ENCODE results near the gene TEX14. TPM values are rescaled to one million over a fixed set of nuclear protein-coding genes. Genes with fewer than 3 reads are reported as not detected.

TEX14 gene
- total RNA-seq, 1 donor from 2014 or later, result 0.07 TPM

DNA sequence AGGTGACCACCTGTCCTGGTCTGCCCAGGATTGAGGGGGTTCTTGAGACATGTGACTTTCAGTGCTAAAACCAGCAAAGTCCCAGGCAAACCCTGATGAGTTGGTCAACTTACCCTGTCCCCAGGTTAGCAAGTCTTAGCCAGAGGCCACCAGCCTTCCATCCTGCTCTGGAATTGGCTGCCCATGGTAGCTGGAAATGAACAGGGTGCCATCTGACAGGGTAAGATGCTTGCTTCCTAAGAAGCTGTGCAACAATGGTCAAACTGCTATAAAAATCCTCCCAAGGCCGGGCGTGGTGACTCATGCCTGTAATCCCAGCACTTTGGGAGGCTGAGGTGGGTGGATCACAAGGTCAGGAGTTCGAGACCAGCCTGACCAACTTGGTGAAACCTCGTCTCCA is 154.6 kb downstream of the TEX14 start:
- Mint-ChIP-seq H3K27me3 (peaks cover 32% of the 10 kb centered on the region), H3K4me3 (no peak overlapping the region), H3K9me3 (no peaks in the 10 kb centered on the region), H3K4me1 (peaks cover 1% of the 10 kb centered on the region), H3K27ac (no peak overlapping the region), H3K36me3 (ENCODE audit: low read depth) (no peaks in the 10 kb centered on the region)
- peak; percentile 47 for DNase-seq
- intact Hi-C loops (cut with micrococcal nuclease), result no loop called here

DNA sequence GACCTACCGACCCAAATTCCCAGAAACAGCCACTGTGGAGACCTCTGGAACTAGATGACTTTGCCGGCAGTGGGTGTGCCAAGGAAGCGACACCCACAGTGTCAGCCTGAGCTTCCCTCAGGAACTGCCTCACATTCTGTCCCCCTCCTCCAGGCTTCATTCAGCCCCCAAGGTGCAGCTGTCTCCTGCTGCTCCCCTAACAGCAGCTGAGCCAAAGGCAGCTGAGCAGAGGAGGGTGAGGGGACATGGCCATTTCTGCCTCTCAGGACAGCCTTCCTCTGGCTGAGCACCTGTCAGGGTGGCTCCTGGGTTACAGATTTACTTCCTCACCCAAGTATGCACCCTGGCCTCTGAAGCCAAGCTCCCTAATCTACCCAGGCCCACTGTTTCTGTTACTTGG is 155.3 kb downstream of the TEX14 start:
- Mint-ChIP-seq H3K9me3 (no peaks in the 10 kb centered on the region), H3K27ac (no peak overlapping the region), H3K4me3 (no peak overlapping the region), H3K36me3 (ENCODE audit: low read depth) (no peaks in the 10 kb centered on the region), H3K4me1 (peaks cover 3% of the 10 kb centered on the region), H3K27me3 (peaks cover 34% of the 10 kb centered on the region)
- intact Hi-C loops (cut with micrococcal nuclease), result no loop called here
- DNase-seq, result peak; percentile 47

DNA sequence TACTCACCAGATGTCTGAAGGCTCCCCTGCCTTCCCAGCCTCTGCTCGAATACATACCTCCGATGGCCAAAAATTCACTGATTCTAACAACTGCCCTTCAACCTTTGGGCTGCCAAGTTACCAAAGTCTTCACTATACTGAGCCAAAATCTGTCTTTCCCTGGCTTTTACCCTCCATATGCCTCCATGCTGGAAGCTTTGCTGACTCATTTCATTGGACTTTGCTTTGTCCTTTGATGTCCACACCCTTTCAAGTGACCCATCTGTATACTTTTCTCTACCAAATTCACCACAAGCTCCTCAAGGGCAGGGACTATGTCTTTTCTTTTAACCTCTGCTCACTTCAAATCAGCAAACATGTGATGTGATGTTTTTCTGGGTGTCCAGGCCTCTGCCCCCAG is 156.4 kb downstream of the TEX14 start:
- H3K4me1 Mint-ChIP-seq, result peaks cover 3% of the 10 kb centered on the region
- no peaks in the 10 kb centered on the region for H3K9me3 Mint-ChIP-seq
- peaks cover 38% of the 10 kb centered on the region for H3K27me3 Mint-ChIP-seq
- H3K4me3 Mint-ChIP-seq, result no peak overlapping the region
- intact Hi-C loops (cut with micrococcal nuclease), result no loop called here
- no peak for DNase-seq
- no peaks in the 10 kb centered on the region for H3K36me3 Mint-ChIP-seq (ENCODE audit: low read depth)
- H3K27ac Mint-ChIP-seq, result no peak overlapping the region

DNA sequence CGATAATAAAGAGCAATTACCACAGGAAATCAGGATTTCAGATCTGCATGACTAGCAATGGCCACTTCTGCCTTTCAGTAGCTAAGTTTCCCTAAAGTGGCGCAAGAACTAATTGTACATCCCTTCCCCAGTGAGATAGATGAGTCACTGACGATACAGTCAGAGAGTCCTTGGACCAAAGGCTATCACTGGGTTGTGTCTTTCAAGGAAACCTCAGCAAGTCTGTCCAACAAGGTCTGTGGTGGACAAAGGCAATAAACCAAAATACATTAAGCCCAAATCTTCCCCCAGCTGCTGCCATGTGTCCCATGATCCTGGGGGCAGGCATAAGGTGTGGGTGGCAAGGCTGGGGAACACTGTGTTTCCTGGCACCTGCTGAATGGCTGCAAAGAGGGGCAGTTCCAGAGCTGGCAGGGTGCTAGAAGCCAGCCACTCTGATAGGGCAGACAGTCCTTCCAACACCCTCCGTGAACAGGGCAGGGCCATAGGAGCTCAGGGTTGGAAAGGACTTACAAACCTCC is 156.9 kb downstream of the TEX14 start:
- Mint-ChIP-seq H3K9me3 (no peaks in the 10 kb centered on the region), H3K36me3 (ENCODE audit: low read depth) (no peaks in the 10 kb centered on the region), H3K27ac (no peak overlapping the region), H3K4me3 (no peak overlapping the region), H3K4me1 (peaks cover 3% of the 10 kb centered on the region), H3K27me3 (peaks cover 39% of the 10 kb centered on the region)
- no peak for DNase-seq
- intact Hi-C loops (cut with micrococcal nuclease), result no loop called here

DNA sequence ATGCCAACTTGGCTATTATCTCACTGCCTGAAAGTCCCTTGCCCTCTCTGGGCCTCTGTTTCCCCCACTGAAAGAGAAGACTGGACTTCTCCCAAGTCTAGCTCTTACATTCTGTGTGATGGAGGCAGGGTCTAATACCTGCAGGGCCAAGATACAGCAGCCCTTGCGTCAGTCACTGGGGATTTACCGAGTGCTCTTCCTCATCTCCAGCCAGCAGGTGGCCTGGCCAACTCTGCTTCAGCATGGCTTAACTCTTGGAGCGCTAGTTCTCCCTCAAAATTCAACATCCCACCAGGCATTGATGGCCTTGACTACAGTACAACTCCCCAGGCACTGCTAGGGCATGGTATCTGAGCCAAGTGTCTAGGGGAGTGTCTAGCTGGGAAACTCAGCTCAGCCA is 157.5 kb downstream of the TEX14 start:
- Mint-ChIP-seq H3K4me1 (peaks cover 3% of the 10 kb centered on the region), H3K9me3 (no peaks in the 10 kb centered on the region), H3K27ac (no peak overlapping the region), H3K27me3 (peaks cover 43% of the 10 kb centered on the region), H3K4me3 (no peak overlapping the region), H3K36me3 (ENCODE audit: low read depth) (no peaks in the 10 kb centered on the region)
- DNase-seq, result no peak
- intact Hi-C loops (cut with micrococcal nuclease), result no loop called here

DNA sequence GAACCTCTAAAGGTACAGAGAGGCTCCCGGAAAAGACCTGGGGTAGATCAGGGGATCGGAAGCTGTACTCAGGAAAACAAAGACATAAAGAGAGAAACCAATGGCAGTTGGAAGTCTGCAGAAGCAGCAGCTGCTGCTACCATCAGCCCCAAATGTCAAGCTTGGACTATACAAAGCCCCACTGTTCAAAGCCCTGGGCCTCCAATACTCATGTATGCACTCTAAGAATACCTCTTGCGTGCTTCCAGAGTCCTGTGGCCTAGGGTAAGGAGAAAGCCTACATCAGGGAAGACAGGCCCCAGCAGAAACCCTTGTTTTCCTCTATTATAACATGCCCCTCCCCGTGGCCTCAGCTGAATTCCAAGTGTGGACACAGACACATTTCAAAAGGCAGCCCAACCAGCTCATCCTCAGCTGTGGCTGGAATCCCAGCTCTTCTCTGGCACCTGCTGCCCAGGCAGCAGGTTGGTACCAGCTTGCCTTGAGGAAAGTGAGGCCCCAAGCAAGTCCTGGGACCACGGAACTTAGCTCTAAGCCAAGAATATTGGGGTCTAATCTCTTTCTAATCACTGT is 158.1 kb downstream of the TEX14 start:
- peaks cover 44% of the 10 kb centered on the region for H3K27me3 Mint-ChIP-seq

DNA sequence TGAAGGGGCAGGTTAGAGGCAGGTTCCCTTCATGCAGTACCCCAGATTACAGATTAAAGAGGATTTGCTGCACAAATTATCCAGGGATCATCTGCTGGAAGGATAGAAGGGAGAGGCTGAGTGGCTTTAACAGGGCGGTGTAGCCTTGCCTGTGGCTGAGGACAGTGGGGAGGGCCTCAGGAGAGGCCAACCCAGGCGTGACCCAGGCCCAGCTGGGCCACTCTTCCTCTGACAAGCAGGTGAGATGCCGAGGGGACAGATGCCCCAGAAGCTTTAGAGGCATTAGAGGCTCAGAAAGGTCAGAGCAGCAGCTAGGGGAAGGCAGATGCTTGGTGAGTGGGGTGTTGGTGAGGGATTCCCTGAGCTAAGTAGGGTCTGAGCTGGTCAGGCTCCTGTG is 159.3 kb downstream of the TEX14 start:
- no peaks in the 10 kb centered on the region for H3K9me3 Mint-ChIP-seq
- H3K4me3 Mint-ChIP-seq, result peak overlapping the region; percentile 18
- peaks cover 44% of the 10 kb centered on the region for H3K27me3 Mint-ChIP-seq
- no peak for DNase-seq
- intact Hi-C loops (cut with micrococcal nuclease), result no loop called here
- no peak overlapping the region for H3K27ac Mint-ChIP-seq
- no peaks in the 10 kb centered on the region for H3K36me3 Mint-ChIP-seq (ENCODE audit: low read depth)
- peaks cover 6% of the 10 kb centered on the region for H3K4me1 Mint-ChIP-seq

More for the DNA sequence above, 158.1 kb downstream of the TEX14 start:
- intact Hi-C loops (cut with micrococcal nuclease), result no loop called here
- H3K4me1 Mint-ChIP-seq, result peaks cover 6% of the 10 kb centered on the region
- H3K4me3 Mint-ChIP-seq, result no peak overlapping the region
- DNase-seq, result no peak
- H3K36me3 Mint-ChIP-seq (ENCODE audit: low read depth), result no peaks in the 10 kb centered on the region
- H3K27ac Mint-ChIP-seq, result no peak overlapping the region
- no peaks in the 10 kb centered on the region for H3K9me3 Mint-ChIP-seq

DNA sequence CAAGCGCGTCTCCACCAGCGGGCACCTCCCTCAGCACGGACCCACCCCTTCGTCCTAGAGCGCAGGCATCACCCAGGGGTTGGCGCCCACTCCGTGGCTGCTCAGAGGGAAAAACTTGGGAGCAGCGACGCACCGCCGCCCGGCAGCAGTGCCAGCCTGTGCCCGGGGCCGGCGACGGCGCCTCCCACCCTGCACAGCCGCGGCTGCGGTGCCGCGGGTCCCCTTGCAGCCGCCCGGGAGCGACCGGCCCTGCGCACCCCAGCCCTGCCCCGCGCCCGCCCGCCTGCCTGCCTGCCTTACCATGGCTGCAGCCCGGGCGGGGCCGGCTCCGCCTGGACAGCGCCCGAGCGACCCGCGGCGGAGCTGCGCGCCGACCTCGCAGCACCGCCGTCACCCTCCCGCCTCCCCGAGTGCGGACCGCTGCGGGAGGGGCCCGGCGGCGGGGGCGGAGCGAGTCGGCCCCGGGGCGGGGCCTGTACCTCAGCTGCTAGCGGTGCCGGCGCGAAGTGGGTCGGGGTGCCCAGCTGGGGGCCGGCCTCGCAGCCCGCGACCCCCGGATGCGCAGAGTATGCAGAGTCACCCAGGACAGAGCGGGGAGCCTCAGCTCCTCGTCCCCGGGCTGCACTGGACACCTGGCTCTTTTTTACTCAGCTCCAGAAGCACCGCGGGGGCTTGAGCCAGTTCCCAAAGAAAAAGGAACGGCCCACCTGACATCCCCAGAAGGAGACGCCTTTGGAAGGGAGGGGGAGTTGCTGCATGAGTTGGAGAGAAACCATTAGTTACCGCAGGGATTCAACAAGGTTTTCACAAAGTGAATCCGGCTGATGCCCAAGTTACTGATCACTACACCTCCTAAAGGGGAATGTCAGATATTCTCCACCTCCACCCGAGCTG is 159.9 kb downstream of the TEX14 start:
- Mint-ChIP-seq H3K4me3 (peak overlapping the region; percentile 64), H3K9me3 (no peaks in the 10 kb centered on the region), H3K27me3 (peaks cover 44% of the 10 kb centered on the region), H3K36me3 (ENCODE audit: low read depth) (no peaks in the 10 kb centered on the region), H3K4me1 (peaks cover 13% of the 10 kb centered on the region), H3K27ac (no peak overlapping the region)
- intact Hi-C loops (cut with micrococcal nuclease), result no loop called here
- DNase-seq, result peak; percentile 94

DNA sequence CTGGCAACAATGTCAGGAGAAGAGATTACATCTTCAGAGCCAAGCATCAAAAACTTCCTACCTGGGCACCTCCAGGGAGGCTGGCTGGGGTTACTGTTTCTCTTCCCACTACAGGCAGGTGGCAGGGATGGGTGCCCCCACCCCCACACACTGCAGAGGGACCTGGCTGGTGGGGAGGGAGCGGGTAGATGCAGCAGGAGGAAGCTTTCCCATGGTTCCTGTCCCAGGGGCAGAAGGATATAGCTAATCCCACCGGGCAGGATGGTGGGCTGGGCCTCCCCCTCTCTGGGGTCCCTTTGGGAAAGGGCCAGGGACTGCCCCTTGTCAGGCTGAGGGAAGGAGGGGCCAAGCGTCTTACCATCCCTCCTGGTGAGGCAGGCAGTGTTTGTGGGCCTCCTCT is 160.7 kb downstream of the TEX14 start:
- H3K36me3 Mint-ChIP-seq (ENCODE audit: low read depth), result no peaks in the 10 kb centered on the region
- no peaks in the 10 kb centered on the region for H3K9me3 Mint-ChIP-seq
- DNase-seq, result peak; percentile 54
- H3K4me3 Mint-ChIP-seq, result peak overlapping the region; percentile 40
- H3K27ac Mint-ChIP-seq, result no peak overlapping the region
- H3K4me1 Mint-ChIP-seq, result peaks cover 18% of the 10 kb centered on the region
- intact Hi-C loops (cut with micrococcal nuclease), result no loop called here
- H3K27me3 Mint-ChIP-seq, result peaks cover 43% of the 10 kb centered on the region

DNA sequence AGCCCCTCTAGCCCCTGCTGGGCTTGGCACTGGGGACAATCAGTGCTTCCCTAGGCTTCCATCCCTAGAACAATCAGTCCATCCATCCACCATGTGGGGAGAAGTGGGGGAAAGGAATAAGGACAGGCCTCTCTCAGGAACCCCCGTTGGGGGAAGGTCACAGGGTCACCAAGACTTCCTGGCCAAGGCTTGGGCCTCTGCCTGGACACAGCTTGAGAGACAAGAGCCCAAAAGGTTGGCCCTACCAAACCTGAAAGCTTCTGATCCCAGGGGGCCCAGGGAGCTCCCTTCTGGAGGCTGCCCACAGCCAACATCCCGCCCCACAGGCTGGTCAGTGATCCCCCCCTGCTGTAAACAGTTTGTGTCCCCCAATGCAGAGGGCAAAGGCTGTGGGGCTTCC is 161.2 kb downstream of the TEX14 start:
- intact Hi-C loops (cut with micrococcal nuclease), result no loop called here
- no peak for DNase-seq
- peaks cover 18% of the 10 kb centered on the region for H3K4me1 Mint-ChIP-seq
- no peak overlapping the region for H3K27ac Mint-ChIP-seq
- H3K27me3 Mint-ChIP-seq, result peaks cover 38% of the 10 kb centered on the region
- H3K9me3 Mint-ChIP-seq, result no peaks in the 10 kb centered on the region
- peak overlapping the region; percentile 40 for H3K4me3 Mint-ChIP-seq
- H3K36me3 Mint-ChIP-seq (ENCODE audit: low read depth), result no peaks in the 10 kb centered on the region

DNA sequence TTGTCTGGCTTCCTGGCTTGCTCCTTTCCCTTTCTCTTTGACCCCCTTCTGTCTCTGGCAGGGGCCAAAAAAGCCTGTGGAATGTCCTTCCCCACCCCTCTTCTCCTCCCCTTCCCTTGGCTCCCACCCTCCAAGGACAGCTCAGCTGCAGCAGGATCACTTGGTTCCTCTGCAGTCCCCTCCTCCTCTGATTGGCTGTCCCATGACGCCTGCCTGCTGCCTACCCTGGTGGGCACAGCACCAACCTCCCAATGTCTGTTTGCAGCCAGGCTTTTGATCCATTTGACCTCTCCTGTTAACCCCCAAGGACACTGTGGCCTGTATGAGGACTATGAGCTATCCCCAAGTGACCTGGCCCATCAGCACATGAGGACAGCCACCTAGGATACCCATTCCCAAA is 162.6 kb downstream of the TEX14 start:
- intact Hi-C loops (cut with micrococcal nuclease), result no loop called here
- DNase-seq, result no peak

DNA sequence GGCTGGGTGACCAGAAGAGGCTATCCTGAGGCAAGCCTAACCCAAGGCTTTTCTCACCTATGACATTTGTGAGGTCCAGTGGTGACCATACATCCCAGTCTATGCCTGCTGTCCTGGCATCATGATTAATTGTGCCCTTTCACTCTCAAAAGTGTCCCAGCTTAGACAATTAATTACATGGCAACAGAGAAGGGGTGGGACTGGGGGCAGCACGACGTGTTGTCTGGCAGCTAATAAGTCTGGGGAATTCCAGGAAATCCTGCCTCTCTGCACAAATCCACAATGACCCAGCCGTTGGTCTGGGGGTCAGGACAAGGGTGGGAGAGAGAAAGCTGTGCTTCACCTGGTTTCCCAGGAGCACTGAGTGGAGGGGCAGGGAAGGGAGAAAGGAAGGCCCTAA is 163.4 kb downstream of the TEX14 start:
- H3K27ac Mint-ChIP-seq, result no peak overlapping the region
- no peak for DNase-seq
- H3K36me3 Mint-ChIP-seq (ENCODE audit: low read depth), result no peaks in the 10 kb centered on the region
- H3K27me3 Mint-ChIP-seq, result peaks cover 26% of the 10 kb centered on the region
- intact Hi-C loops (cut with micrococcal nuclease), result no loop called here
- no peaks in the 10 kb centered on the region for H3K9me3 Mint-ChIP-seq
- no peak overlapping the region for H3K4me3 Mint-ChIP-seq
- peaks cover 21% of the 10 kb centered on the region for H3K4me1 Mint-ChIP-seq

More for the DNA sequence above, 162.6 kb downstream of the TEX14 start:
- H3K9me3 Mint-ChIP-seq, result no peaks in the 10 kb centered on the region
- peaks cover 27% of the 10 kb centered on the region for H3K27me3 Mint-ChIP-seq
- H3K4me3 Mint-ChIP-seq, result no peak overlapping the region
- peaks cover 21% of the 10 kb centered on the region for H3K4me1 Mint-ChIP-seq
- H3K36me3 Mint-ChIP-seq (ENCODE audit: low read depth), result no peaks in the 10 kb centered on the region
- no peak overlapping the region for H3K27ac Mint-ChIP-seq

DNA sequence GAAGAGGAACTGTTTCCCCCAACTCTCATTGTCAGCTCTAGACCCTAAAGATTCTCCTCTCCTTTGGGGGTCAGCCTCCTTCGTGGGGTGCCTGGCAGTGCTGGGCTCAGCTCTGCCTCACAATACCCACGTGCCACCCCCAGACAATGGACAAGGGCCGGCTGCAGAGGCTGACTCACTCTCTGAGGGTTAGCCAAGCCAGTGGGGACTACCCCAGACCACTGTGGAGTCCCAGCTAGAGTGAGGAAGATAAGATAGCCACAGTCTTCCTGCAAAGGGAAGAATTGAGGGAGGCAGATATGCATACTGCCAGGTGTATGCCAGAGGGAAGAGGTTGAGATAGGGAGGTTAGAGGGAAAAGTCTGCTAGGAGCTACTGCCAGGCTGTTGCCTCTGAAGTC is 163.9 kb downstream of the TEX14 start:
- H3K27ac Mint-ChIP-seq, result no peak overlapping the region
- no peaks in the 10 kb centered on the region for H3K9me3 Mint-ChIP-seq
- intact Hi-C loops (cut with micrococcal nuclease), result no loop called here
- DNase-seq, result no peak
- no peaks in the 10 kb centered on the region for H3K36me3 Mint-ChIP-seq (ENCODE audit: low read depth)
- peaks cover 21% of the 10 kb centered on the region for H3K27me3 Mint-ChIP-seq
- peaks cover 21% of the 10 kb centered on the region for H3K4me1 Mint-ChIP-seq
- H3K4me3 Mint-ChIP-seq, result no peak overlapping the region

DNA sequence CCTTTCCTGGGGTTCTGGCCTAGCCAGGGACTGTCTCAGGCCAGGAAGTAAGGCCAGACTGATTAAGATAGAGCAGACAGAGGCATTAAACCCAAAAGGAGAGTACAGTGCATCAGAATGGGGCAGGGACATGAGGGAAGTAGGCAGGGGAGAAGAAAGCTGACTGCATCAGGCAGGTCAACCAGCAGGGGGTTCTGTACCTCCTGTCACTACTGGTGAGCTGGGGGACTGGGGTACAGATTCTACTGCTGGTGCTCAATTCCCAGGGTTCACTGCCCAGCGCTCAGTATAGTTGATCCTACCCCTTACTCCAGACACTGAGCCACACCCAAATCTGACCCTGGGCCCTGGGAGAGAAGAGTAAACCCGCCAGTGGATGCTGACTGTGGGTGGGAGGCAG is 164.5 kb downstream of the TEX14 start:
- DNase-seq, result no peak
- H3K4me3 Mint-ChIP-seq, result peak overlapping the region; percentile 5
- H3K9me3 Mint-ChIP-seq, result no peaks in the 10 kb centered on the region
- H3K27me3 Mint-ChIP-seq, result peaks cover 14% of the 10 kb centered on the region
- peaks cover 20% of the 10 kb centered on the region for H3K4me1 Mint-ChIP-seq
- peak overlapping the region; percentile 85 for H3K27ac Mint-ChIP-seq
- intact Hi-C loops (cut with micrococcal nuclease), result no loop called here
- no peaks in the 10 kb centered on the region for H3K36me3 Mint-ChIP-seq (ENCODE audit: low read depth)
